Measurements from ENCODE around the gene CLCF1.

The CLCF1 gene

DNA sequence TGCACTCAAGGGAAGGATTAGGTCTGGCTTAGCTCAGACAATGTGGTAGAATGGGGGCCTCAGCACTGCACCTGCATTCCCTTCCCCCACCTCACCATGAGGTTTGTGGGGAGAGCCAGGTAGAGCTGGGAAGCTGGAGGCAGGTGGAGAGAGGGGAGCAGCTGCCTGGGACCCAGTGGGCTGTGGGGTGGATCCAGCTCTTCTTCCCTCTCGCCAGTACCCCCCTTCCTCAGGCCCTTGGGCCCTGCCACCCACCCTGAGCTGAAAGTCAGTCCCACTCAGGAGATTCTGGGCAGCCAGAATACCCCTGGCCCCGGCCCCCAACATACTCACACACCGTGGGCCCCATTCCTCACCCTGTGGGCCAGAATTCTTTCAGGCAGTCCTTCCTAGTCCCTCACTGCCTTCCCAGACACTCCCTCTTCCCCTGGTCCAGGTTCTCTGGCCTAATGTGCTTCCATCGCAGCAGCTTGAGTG is 17.0 kb downstream of the CLCF1 start:
- no peak for DNase-seq

DNA sequence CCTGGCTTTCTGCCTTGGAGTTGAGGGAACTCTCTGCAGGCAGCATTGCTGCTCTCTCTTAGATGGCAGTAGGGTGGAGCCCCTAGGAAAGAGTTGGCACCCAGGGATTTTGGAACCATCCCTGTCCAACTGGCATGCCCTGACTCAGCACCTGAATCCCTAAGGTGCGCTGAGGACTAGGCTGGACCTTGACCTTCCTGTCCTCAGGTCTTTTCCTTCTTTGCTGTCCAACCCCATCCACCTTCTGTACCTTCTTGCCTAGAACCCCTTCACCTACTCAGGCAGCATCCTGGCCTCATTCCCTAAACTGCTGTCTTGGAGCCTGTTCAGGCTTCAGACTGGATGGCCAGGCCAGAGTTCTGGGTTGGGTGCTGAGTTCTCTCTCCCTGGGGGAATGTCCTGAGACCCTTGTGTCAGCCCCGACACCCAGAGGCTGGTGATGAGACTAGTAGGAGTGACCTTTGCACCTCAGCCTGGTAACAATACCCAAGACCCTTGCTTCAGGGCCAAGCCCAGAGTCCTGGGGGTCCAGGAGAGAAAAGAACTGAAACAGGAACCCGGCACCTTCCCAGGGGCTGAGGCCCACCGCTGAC is 17.5 kb downstream of the CLCF1 start:
- DNase-seq: no peak

DNA sequence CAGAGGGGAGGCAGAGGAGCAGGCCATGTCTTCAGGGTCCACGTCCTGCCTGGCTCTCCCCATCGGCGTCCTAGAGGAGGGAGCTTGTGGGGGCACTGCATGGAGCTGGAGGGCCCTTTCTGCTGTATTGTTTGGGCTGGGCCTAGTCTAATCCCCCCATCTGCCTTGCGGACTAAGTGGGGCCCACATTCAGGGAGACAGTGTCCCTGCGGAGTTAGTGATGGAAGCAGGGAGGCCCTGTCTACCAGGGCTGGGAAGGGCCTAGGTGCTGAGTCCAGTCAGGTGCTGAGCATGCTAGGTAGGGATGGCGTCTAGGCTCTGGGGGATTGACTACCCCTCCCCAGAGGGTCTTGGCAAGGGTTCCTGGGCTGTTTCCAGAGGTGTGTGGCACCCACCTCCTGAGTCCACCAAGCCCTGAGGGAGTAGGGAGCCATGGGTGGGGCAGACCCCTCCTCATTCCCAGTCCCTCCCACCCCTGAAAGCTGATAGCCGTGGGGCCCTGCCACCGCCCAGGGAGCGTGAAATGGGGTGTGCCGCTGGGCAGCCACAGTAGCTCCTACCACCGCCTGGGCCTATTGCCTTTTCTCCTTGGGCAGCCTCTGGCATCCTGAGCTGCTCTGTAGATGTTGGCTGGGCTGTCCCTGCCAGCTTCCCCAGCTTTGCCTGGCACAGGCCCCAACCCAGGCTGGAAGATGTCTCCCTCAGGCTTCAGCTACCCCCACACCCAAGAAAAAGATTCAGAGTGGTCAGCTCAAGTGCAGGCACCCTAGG is 18.2 kb downstream of the CLCF1 start:
- no peak for DNase-seq

DNA sequence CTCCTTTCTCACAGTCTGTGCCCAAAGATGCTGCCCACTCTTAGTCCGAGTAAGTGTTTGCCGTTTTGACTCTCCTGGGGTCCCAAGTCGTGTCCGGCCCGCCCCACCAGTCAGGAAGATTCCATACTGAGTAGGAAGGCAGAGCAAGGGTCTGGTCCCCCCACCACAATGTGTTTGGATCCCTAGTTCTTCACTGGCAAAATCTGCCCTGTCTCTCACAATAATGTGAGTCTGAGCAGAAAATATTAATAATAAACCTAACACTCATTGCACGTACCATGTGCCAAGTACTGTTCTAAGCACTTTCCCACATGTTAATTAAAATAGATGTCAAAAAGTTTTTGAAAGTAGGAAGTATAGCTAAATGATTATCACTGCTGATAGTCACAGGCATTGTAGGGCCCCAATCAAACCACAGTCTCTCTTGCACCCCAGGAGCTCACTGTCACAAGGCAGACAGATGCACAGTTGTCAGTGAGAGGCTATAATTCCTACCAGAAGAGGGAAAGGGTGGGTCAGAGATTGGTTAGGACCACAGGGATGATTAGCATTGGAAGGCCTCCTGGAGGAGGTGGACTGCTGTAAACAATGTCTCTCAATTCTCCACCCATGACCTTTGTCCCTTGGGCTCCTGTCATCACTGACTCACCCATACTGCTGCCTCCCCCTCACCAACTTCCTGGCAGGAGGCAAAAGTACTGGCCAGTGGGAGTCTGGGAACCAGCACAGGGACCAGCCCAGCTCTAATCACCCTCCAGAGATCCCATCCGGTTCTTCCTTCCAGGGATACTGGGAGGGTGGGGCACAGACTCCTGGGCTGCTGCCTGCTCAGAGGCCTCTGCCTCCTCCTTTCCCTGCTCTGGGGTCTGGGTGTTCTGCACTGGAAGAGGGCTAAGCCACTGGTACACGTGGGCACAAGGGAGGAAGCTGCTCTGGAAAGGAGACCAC is 19.0 kb downstream of the CLCF1 start:
- no peak for DNase-seq

DNA sequence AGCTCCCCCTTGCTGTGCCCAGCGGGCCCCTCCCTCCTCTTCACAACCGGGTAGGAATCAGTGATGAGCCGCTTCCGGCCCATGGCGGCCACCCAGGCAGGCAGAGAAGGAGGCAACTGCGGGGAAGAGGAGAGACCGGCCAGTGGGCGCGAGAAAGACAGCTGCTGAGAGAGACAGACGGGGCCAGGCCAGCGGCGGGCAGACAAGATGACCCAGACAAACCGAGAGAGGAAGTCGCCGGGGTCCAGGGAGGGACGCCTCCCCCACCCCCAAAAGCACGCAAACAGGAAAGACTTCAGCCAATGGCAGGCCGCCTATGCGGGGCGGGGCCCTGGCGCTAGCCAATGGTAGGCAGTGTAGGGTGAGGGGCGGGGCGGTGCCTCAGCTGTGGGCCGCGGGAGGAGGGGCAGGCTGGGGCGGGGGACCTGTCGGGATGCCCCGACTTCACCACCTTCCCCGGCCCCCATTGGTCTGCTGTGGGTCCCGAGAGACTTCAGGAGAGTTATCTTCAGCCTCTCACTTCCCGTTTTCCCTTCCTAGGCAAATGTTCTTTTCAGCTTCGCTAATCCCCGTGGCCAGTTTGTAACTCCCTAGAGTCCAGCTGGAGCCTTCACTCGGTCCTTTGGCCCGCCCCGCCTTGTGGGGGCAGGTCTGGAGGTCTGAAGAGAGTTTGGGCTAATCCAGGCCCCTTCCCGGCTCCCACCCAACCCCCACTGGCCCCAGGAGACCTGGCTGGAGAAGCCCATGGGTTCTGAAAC is 19.9 kb downstream of the CLCF1 start, which contains the start of gene POLD4:
TSS of gene POLD4 (minus strand) at position 230 of the 758 bp plus-strand sequence. CDS start at position 83, 147 bp downstream.
- peak; percentile 88 for DNase-seq

DNA sequence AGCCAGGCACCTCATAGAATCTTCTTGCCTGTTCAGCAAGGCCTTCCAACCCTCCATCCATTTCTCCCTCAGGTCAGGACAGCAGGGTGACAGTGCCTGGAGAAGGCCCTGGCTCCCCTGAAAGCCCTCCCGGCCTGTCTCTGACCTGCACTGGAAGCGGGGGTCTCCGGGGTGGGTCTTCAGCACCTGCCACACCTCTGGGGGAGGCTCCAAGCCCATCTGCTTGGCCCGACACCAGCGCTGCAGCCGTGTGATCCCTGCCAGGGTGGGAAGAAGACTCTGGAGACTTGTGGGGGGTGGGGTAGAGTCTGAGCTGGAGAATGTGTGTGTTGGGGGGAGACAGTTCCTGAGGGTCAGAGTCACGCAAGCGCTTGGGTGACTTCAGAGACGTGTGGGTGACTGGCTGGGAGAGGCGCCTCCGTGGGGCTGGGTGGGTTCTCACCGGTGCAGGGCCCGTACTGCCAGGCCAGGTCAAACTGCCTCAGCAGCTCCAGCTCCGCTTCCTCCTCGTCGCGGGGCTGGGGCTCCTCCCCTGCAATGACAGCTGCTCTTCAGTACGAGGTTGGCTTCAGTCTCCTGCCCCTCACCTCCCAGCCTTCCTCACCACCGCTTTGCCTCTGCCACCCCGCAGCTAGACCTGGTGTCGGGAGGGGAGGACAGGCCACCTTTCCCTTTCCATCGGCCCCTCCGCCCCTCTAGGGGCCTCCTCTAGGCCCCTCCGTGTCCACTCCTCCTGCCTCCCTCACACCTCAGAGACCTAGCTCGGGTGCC is 20.7 kb downstream of the CLCF1 start:
- DNase-seq: peak; percentile 53

DNA sequence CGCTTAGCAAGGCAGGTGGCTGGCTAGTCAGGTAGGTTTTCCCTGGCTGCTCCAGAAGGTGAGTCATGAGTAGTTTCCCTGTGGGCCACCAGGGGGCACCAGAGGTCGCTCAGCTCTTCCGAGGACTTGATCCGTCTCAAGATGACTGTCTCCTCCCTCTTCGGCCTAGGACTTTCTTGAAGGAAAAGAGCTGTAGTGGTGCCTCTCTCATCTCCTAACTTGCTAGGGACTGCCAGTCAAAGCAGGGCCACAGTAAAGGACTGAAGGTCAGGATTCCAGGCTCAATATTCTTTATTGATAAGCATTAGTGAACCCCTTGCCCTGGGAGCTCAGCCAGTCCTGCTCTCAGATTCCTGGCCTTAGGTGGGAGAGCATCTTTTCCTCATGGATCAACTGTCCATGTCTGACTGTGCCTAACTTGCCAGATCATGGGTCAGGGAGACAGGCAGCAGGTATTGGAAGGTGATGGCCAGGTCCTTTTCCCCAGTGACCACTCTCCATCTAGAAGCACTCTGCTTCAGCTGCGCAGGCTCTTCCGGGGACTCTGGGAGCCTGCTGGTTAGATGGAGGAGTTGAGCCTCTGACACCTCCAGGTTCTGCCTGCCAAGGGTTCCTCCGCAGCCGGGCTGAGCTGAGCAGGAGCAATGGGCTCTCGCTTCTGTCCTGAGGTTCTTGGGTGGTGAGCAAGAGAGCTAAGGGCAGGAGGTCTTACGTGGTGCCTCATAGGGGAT is 22.0 kb downstream of the CLCF1 start:
- peak; percentile 81 for DNase-seq

DNA sequence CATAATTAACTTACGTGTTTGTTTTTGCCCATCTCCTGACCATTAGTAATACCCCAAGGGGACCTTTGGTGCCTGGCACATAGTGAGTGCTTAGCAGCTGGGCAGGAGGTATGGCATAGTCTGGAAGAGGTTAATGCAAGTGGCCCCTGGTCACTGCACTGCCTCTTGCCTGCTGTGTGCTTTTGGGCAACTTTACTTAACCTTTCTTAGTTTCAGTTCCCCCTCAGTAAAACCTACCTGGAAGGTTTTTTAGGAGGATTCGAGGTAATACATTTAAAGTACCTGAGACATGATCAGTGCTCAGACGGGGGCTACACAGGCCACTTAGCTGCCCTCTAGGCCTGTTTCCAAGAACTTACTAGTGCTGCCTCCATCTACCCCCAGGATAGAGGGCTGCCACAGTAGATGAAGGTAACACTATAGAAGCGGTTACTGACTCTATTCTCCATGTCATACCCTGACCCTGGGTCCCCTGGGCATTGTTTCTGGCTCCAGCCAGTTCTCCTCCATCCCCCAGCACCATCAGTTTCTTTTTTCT is 23.4 kb downstream of the CLCF1 start:
- no peak for DNase-seq

DNA sequence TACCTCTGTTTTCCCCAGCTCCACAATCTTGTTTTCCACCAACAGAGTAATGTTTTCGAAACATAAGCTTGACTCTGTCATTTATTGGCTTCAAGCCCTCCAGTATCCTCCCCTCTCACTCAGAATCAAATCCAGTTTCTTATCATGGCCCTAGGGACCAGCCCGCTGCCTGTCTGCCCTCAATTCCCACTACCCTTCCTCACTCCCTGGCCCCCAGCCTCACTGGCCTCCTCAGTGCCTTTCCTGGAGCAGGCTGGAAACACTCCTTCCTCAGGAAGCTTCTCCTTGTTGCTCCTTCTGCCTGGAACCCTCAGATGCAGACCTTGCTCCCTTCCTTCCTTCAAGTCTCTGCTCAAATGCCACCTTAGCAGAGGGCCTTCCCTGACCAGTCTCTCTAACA is 23.9 kb downstream of the CLCF1 start:
- no peak for DNase-seq

DNA sequence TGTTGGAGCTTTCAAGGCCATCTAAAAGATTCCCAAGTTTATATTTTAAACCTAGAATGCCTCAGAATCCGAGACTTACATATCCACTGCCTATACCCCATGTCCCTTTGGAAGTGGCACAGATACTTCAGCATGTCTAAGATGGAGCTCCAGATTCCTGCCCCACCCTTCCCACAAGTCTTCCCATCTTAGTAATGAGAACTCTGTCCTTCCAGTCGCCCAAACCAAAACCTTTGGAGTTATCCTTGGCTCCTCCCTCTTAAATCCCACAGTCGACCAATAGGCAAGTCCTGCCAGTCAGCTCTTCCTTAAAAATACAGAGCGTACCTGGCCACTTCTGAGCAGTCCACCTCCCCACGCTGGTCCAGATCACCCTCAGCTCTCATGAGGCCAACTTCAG is 24.4 kb downstream of the CLCF1 start:
- no peak for DNase-seq

DNA sequence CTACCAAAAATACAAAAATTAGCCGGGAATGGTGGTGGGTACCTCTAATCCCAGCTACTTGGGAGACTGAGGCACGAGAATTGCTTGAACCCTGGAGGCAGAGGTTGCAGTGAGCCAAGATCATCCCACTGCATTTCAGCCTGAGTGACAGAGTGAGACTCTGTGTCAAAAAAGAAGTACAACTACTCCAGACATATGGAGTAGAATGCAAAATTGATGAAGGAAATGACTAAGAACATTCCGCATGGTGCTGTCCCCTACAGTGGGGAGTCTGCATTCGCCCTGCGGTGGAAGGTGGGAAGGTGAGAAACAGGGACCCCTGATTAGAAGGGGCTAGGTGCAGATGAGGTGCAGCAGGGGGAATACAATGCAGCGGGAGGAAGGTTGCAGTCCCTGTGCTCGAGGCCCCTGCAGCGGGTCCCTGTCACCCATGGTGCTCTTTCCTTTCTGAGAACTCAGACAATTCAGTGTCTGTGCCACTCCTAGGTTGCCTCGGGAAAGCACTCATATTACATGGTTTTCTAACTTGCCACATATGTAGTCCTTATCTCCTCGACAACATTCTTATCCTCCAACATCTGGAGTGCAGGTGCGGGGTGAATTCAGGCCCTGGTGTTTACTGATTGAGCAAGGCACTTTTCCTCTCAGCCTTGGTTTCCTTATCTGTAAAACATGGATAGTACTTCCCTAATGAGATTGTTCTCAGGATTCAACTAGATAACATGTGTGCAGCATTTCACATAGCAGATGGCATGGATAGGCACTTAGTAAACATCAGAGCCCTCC is 25.2 kb downstream of the CLCF1 start:
- DNase-seq: no peak

DNA sequence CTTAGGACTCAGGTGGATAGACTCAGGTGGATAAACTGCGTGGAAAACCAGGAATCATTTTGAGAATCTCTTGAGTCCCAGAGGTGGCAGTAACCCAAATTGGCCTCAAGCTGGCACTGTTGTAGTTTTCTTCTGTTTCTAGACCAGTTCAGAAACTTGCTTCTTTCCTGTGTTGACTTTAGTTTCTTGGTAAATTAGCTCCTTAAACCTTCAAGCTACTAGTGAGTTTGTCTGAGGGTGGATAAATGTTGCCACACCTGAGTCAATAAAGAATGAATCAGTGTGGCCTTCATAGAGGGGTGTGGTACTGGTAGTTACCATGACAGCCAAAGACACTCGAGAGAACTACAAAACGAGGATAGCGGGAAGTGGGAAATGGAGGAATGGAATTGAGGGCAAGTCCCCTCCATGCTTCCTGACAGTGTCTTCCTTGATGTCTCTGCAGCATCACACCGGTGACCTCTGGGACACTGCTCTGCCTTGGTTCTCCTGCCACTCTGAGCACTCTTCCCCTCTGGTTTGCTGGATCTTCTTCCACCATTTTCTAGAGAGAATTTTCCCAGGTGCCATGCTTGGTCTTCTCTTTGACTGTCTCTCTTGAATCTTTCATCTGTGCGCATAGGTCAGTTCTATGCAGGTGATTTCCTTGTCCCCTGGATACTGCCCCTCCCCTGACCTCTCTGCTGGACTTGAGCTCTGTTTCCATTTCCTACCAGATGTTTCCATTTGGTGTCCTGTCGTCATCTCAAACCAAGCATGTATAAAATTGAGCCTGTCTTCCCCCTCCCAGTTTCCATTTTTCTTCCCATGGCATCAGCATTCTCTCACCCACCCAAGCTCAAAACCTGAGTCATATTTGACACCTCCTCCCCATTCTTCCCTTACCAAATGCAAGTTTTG is 27.2 kb downstream of the CLCF1 start:
- no peak for DNase-seq

DNA sequence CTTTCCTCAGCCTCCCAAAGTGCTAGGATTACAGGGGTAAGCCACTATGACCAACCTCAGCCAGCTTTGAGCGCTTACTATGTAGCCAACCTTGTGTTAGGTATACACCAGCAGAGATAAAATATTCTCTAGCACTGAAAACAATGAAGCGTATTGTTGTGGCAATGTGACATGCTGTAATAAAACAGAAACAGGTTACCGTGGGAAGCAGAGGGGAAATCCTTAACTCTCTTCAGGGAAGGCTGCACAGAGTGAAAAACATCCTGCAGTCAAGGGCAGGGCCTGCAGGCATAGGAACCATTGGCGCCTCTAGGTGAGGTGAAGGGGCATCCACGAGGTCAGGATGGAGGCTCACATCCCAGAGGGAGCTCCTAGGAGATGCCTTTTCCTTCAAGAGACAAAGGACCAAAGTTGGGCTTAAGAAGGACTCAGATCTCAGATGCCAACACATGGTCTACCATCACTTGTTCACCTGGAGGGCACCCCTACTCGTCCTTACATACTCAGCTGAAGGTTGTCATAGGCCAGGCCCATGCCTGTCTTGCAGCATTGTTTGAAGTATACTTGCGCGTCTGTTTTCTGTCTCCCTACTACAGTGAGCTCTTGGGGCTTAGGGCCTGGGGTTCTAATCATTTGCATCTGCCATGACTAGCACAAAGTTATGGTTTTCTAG is 28.0 kb downstream of the CLCF1 start:
- no peak for DNase-seq

DNA sequence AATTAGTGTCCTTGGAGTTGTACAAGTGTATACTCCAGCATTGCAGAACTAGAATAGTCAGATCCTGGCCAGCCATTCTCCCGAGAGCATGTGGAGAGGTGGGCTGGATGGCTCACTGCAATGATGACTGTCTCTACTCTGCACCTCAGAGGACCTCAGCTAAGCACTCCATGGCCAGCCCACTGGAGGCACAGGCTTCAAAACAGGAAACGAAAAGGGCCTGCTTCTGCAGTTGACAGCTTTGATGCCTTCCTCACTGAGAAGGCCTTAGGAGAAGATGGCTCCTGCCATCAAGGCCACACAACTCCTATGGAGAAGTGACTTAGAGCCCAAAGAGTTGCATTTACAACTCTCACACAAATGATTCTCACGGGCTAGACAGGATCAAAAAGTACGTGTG is 29.1 kb downstream of the CLCF1 start:
- DNase-seq: no peak

DNA sequence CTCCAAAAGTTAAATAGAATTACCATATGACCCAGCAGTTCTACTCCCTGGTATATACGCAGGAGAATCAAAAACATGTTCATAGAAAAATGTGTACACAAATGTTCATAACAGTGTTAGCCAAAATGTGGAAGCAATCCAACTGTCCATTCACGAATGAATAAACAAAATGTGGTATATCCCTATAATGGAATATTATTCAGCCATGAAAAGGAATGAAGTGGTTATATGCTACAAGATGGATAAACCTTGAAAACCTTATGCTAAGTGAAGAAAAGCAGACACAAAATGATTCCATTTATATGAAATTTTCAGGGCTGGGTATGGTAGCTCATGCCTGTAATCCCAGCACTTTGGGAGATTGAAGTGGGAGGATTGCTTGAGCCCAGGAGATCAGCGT is 36.1 kb downstream of the CLCF1 start:
- no peak for DNase-seq

DNA sequence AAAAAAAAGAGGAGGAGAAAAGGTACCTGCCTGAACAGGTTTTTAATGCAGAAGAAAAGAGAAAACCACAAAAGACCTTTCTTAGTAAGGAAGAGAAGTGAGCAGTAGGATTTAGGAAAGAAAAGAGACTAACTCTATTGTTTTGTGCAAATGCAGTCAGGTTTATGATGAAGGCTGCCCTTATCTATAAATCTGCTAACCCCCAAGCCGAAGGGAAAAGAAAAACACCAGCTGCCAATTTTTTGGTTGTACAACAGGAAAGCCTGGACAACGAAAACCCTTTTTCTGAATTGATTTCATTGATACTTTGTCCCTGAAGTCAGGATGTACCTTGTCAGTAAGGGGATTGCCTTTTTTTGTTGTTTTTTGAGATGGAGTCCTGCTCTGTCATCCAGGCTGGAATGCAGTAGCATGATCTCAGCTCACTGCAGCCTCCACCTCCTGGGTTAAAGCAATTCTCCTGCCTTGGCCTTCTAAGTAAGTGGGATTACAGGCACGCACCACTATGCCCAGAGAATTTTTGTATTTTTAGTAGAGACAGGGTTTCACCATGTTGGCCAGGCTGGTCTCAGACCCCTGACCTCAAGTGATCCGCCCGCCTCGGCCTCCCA is 41.2 kb downstream of the CLCF1 start:
- DNase-seq: no peak

DNA sequence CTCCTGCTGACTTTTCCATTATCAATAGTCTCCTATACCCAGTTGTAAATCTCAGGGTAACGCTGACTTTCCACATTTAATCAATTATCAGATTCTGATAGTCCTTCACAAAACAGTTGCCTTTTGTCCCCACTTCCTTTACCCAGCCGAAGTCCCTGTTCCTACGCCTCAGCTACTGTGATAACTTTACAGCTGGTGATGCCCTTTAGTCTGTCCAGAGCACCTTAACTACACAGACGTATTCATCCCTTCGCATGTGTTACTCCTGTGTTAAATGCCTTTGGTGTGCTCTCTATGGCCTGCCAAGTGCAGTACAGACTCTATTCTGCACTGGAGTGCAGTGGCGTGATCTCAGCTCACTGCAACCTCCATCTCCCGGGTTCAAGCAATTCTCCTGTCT is 49.9 kb downstream of the CLCF1 start:
- DNase-seq: no peak

DNA sequence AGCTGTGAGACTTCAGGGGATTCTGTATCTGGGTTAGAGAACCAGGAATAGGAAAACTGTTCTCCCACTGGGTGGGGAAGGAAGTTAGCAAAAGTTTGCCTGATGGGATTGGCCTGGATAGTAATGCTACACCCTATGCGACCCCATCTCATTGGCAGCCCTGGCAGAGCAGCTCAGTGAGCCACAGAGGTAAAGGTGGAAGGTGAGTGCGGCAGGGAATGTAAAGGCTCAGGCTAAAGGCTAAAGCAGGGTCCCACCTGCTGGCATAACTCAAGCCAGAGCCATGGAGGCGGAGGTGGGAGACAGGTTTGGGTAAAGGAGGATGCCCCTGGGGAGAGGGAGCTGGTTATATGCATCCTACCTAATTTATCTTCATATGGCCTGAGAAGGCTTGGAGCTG is 51.3 kb downstream of the CLCF1 start:
- no peak for DNase-seq

All from DMS79 treated with DMSO at 0.1 percent for 48 hours (cell line).